Fibroblast of skin of scalp (primary cell): ENCODE data around the gene LSMEM2. TPM values are rescaled to one million over a fixed set of nuclear protein-coding genes. Genes with fewer than 3 reads are reported as not detected.
"Not testable (repeated sequence)": the region's sequence is repeated elsewhere in the genome, so short reads cannot be mapped to it uniquely, and the experiment has no call there.

Experiments used
- DNase-seq: peaks from one replicate; pipeline ENCODE4 v3.0.0-alpha.2; 2013
- polyA plus RNA-seq, 2 experiments: library from polyadenylated mRNA; unstranded; fragments of 120-200 nt; gene quantifications; one replicate each; pipeline ENCODE4 v1.2.1, GENCODE V29; 2013; ENCODE audit not compliant: insufficient read length in 2 of 2

The LSMEM2 gene
- 0.10 TPM for polyA plus RNA-seq (2013, experiment 1 of 2; ENCODE audit: insufficient read length)
- polyA plus RNA-seq (2013, experiment 2 of 2; ENCODE audit: insufficient read length): 0.70 TPM

DNA sequence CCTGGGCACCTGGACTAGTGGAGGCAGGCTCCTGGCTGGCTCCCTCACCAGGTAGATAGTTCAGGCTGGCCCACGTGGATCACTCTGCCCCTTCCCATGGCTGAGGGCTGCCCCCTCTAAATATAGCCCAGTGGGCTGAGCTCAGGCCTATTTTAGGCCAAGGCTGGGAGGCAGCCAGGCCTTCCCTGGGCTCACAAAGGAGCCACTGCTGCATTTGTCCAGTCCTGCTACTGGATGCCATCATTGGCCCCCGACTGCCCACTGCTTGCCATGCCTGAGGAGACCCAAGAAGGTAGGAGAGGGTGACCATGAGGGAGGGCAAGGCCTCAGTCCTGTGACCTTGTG, at the start of gene LSMEM2:
Gene LSMEM2, plus strand, starts transcription at position 208 of the 345 bp plus-strand sequence. Its CDS starts 27 bp downstream, at position 235.
- no peak for DNase-seq

DNA sequence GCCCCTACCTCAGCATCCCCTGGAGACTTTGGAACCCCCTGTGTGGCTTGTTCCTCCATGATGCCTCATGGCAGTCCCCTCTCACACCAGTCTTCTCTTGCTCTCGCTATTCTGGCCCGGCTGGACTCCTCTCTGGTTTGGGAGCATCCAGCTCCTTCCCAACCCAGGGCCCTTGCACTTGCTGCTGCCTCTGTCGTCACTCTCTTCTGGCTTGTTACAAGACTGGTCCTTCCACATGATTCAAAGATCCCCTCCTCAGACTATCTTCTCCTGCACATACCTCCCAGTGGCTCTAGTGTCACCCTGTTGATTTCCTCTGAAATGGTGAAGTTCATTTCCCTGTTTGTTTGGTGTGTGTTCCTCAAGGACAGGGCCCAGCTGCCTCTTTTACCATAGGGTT, 49.4 kb upstream of the LSMEM2 start:
- DNase-seq: no peak

DNA sequence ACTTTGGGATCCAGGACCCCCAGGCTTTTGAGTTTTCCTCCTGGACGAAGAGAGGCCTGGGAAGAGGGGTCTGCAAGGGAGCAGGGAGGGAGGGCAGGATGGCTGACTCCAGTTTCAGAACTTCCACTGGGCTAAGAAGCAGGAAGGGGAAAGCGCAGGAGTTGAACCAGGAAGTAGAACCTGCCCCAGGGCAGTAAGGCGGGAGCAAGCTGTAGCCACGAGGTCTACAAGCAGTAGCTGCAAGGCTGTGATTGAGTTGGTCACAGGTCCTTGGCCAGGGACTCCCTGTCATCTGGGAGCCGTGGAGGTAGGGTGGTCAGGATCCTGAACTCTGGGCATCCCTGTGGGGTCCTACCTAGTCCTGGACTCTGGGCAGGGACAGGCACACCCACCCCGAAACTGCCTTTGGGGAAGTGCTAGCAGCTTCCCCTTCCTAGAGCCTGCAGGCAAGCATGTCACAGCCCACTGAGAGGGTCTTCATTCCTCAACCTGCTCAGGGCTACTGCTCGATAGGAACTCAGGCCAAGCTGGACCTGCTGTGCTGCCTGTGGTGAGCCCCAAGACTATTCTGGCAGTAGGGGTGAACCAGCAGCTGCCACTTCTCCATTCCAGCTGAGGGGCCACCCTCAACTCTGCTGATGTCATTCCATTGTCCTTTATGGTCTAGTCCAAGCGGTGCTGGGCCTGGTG, 48.6 kb upstream of the LSMEM2 start:
- DNase-seq: no peak

DNA sequence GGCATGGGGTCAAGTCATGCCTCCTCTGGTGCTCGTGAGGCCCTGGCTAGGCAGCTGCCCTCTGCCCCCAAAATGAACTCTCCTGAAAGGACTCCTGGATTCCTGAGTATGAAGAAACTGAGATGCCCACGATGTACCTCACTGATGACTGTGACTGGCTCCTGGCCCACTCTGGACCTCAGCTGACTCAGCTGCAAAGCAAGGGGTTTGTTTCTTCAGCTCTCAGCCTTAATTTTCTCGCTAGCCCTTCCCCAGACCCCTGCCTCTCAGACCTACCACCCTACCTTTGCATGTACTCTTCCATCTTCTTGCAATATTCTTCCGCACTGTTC, 48.1 kb upstream of the LSMEM2 start:
- no peak for DNase-seq

DNA sequence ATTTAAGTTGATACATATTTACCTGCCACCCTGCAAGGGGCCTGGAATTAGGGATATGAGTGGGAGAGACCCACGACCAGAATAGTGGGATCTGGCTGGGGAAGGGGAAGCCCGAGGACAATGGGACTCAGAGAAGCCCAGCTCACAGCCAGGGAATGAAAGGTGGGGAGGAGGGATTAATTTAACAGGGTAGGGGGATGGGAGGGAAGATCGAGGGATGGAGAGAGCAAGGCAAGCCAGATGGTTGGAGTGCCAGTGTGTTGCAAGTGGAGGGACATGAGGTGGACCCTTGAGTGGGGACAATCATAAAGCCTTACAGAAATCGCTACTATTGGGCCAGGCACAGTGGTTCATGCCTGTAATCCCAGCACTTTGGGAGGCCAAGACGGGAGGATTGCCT, 47.3 kb upstream of the LSMEM2 start:
- DNase-seq: no peak

DNA sequence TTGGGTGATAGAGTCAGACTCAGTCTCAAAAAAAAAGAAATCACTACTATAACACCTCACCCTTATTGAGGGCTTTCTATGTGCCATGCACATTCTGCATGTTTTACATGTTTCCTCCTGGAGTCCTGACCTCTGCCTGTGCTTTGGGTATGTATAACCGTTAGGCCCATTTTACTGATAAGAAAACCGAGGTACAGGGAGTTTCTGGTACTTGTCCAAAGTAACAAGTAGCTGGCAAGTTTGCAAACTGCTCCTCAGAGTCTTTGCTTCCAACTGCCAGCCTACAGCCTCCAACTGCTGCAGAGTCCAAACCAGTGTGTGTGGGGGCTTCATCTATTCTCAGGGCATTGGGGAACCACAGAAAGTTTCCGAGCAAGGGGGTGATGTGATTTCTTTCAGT, 46.6 kb upstream of the LSMEM2 start:
- no peak for DNase-seq

DNA sequence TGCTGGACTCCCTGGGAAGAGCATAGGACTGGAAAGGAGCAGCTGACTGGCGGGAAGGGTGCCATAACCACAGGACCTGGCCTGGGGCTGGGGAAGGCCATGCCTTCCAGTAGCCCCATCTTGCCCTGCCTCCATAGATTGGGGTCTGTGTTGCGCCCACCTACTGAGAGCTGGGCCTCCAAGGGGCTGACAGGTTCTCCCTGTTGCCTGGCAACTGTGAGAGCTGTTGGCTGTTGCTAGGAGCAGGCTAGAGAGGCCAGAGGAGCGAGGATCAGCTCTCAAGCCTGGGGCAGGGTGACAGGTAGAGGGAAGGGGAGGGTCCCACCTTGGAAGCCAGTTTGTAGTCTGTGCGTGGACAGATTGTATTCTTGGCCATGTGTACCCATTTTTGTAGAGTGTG, 45.7 kb upstream of the LSMEM2 start:
- no peak for DNase-seq

DNA sequence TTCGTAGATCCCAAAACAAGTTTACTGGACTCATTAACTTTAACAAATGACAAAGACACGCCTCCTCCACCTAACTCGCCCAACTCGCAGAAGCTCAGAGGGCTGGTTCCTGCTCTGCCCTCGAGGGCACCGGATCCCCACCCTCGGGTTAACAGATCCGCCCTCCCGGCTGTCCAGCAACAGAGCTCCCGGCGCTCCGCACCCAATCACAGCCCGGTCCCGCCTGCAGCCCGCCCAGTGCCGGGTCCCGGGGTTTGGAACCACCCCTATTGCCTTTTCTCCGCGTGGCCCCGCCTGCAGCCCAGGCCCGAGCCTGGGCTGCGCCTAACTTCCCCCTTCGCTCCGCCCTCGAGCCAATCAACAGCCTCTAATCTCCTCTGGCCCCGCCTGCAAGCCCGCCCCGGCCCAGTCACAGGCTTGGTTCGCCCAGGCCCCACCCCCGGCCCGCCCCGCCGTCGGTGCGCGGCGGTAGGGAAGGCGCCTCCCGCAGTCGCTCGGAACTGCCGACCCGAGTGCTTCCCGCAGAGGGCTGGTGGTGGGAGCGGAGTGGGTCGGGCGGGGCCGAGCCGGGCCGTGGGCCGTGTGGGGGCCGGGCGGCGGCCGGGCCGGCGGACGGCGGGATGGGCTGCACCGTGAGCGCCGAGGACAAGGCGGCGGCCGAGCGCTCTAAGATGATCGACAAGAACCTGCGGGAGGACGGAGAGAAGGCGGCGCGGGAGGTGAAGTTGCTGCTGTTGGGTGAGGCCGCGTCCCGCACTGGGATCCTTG, 43.0 kb upstream of the LSMEM2 start, which contains the start of gene GNAI2:
Gene GNAI2, plus strand, starts transcription at position 489 of the 768 bp plus-strand sequence. Its CDS starts 132 bp downstream, at position 621.
- DNase-seq: peak; percentile 99

DNA sequence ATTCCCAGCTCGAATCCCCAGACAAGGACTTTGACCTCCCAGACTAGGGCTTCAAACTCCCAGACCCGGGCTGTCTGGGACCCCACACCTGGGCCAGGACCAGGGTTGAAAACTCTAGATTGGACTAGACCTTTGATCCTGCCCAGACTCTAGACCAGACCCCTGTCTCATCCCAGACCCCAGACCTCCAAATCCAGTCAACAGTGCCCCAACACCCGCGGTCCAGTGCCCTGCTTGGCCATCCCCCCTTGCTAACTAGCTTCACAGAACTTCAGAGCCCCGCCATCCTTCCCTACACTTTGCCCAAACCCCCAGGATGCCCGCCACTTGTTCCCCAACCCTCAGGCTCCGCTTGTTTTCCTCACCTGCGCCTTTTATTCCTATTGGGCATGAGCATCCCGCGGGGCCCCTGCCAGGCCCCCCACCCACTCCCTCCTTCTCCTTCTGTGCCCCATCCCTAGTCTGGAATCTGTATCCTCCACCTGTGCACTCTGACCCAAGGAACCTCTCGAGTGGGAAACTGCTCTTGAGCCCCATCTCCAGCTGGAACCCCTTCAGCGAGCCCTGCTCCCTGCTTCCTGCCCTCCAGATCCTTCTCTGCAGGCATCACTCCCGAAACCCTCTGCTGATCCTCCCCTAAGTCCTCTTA, 42.3 kb upstream of the LSMEM2 start:
- no peak for DNase-seq

DNA sequence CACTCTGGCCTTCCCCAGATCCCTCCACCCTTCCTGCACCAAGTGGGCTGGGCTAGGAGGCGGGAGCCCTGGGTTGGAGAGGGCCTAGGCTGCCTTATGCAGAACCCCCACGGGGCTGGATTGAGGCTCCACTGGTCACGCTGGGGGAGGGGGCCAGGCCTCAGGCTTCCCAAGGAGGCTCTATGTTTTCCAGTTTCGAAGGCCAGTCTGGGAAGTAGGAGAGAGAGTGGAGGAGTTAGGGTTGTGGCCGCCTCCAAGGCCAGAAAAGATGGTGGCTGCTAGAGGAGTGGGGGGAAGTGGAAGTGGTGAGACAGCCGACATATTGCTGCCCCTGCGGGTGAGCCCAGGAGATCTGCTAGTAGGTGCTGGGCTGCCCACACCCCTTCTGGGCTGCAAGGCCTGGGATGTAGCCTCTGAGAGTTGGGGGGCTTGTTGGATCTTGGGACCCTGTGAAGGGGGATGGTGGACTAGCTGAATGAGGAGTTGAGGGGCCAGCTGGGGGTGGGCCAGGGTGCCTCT, 41.7 kb upstream of the LSMEM2 start:
- DNase-seq: peak; percentile 53

DNA sequence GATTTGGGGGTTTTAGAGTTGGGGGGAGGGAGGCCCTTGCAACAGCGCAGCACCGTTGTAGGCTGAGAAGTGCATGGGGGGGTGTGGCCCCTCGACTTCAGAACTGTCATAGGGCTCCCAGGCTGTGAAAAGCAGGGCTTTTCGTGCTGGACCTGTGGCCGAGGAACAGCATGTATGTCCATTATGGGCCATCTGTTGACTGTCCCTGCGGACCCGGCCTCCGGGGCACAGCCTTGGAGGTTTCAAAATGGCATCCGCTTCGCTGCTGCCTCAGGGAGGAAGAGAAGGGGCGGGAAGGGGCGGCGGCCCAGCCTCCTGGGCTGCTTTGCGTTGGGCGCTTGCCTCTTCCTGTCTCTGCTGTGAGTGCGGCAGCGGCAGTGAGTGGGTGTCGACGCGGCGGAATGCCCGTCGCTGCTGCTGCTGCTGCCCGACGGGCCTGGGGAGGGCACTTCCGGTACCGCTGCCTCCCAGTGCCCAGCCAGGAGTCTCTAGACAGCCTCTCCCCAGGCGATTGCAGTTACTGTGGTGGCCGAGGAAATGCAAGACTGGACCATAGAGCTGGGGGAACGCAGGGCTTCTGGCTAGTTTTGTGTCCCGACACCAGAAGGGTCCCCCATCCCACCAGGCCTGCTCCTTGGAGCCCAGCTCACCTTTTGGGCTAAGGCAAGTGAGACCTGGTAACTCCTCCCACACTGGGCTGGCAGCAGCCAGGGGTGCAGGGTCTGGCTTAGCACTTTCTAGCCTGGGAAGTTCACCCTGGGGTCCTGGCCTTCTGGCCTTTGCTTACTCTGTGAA, 40.9 kb upstream of the LSMEM2 start:
- DNase-seq: peak; percentile 87

DNA sequence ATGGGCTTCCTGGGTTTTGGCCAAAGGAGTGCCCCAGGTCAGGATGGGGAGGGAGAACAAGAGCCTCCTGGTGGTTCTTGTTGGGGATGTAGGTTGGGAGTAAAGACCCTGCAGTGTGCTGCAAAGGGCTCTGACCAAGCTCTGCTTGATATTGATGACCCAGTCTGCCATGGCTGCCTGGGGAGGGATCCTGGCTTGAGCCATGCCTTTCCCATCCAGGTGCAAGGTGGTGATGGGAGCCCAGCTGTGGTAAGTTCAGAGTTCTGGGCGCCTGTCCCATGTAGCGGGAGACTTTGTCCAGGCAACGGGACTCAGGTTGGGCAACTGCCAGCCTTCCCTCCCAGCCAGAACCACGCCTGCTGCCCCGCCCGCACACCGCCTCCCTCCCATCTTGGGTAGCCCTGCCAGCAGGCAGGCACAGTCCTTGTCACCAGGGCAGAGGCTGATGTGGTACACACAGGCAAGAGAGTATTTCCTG, 40.3 kb upstream of the LSMEM2 start:
- peak; percentile 29 for DNase-seq

DNA sequence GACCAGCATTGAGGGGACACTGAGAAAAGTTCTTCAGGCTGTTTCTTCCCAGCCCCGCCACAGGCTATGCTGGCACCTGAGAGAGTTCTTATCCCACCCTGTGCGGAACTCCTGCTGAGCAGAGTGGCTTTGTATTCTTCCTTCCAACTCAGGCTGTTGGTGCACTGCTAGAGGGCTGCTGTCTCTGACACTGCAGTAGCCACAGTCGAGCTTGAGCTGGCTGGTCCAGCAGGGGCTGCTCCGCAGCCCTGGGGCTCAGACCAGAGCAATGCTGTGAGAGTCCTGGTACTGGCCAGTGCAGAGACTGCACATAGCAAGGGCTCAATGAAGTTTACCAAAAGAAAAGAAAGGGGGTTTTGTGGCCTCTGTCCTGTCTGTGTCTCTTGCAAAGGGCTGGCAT, 39.2 kb upstream of the LSMEM2 start:
- no peak for DNase-seq

DNA sequence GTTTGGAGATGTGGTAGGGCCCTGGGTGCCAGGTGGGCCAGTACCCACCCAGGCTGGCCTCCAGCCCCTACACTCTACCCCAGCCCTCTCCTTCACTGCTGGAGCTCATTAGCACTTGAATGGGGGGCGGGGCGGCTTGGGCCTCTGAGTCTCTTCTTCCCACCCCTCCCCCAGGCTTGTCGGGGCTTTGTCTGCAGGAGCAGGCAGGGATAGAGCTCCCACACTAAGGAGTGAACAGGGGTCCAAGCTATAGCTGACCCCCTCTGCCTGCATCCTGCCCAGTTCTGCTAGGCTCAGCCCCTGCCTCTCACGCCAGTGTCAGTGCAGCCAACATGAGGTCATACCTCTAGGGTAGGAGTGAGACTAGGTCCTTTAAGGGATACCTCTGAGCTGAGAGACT, 37.7 kb upstream of the LSMEM2 start:
- no peak for DNase-seq

DNA sequence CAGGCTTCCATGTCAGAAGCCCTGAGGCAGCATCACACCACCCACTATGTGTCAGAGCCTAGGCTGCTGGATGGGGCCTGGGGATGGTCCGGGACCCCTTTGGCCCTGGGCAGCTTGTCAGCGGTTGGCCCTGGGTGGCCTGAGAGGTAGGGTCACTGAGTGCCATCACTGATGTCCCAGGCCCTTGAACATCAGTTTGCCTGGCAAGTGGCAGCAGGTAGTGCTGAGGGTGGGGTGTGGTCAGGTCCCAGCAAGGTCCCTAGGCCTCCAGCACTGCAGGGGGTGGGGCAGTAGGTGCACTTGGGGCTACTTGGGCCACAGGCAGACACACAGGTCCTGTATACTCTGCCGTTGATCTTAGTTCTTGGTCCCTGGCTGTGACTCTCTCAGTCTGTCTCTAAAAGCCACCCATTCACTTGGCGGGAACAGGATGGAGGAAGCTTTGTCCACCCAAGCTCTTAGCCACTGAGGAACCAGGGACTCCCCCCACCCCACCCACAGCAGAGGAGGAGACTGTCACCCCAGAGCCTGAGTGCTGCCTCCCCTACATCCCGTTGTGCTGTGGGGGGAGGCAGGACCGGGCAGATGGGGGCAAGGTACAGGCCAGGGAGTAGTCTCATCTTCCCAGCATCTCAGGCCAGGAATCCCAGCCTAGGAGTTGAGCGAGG, 37.0 kb upstream of the LSMEM2 start:
- no peak for DNase-seq

DNA sequence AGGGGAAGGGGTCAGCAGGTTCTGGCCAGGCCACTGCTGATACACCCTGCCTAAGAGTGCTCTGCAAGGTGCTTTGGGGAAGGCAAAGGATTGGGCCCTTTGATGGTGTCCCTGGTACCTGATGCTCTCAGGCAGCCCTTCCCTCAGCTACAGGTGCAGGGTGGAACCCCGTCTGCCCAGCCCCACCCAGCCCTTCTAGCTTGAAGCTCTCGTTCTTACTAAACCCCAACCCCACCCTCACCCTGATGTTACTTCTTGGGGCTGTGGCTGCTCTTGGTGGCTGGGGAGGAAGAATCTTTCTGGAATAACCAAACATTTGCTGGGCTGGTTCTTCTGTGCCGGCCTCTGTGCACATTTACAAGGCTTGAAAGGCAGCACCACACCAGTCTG, 36.5 kb upstream of the LSMEM2 start:
- no peak for DNase-seq

DNA sequence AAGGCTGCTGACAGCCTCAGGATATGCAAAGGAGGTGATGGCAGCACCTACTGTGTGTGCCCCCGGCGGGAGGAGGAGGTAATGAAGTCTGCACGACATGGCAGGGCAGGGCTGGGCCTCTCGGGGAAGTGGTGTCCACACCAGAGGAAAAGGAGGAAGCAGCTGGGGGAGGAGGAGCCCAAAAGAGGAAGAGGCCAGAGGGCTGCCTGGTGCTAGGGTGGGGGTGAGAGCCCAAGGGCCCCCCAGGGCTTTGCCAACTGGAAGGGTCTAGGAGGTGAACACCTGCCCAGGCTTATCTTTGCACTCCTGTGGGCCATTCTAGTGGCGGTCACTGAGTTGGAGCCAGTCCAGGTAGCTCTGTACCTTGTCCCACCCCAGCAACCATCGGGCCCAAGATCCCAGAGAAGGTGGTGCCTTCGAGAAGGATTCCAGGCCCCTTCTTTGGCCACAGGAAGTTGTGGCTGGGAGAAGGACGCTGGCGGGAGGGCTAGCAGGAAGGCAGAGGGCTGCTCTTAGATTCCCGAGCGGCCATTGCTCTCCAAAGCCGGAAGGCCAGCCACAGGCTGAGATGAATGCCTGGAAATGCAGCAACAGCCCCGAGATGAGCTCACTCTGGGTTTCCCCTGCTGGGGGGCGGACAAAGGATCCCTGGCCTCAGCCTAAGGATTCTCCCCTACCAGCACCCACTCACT, 35.9 kb upstream of the LSMEM2 start:
- DNase-seq: peak; percentile 37

DNA sequence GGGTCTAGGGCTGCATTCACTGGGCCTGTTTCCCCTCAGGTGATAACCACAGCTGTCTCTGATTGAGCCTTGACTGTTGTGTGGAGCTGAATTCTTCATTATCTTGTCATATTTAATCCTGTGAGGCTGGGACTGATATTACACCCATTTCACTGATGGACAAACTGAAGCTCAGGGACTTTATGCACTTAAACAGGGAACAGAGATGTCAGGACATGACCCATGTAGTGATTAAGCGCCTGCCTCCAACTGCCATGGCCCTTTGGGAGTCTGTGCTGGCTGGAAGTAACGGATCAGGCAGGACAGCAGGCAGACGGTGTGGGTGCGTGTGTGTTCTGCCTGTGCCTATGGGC, 35.4 kb upstream of the LSMEM2 start:
- no peak for DNase-seq

DNA sequence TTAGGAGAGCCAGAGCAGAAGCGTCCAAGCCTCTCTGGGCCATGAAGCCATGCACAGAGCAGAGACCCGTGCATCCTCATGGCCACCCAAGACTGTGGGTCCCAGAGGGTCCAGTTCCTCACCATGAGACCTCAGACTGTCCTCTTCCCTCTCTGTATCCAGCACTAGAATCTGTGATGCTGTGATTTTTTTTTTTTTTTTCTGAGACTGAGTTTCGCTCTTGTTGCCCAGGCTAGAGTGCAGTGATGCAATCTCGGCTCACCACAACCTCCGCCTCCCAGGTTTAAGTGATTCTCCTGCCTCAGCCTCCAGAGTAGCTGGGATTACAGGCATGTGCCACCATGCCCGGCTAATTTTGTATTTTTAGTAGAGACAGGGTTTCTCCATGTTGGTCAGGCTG, 34.1 kb upstream of the LSMEM2 start:
- not testable (repeated sequence) for DNase-seq

DNA sequence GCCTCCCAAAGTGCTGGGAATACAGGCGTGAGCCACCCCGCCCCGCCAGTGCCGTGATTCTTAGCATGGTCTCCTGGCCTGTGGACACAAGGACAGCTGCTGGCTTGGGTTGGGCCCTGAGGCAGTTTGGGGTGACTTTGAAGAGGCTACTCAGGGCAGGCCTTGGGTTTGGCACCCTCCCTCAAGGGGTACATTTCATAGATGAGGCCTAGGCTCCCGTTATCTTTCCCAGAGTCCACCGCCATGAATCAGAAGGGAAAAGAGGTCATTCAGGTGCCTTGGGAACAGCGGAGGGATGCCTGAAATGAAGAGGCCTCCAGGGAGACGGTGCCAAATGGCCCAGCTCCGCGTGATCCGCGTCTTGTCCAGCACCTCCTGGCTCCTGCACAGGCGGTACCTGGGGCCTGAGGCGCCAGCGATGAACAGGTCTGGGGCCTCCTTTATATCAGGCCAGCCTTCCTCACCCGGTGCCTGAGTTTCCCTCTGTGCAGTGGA, 33.6 kb upstream of the LSMEM2 start:
- DNase-seq: no peak
